ENCODE results near the gene TRIML1. TPM values are rescaled to one million over a fixed set of nuclear protein-coding genes. Genes with fewer than 3 reads are reported as not detected.

The TRIML1 gene
- total and polyA plus RNA-seq, 2 donors (not counting 1 experiment from before 2014, with no cell fraction given) = not detected

GRCh38 chr4:188171551-188171950 is 32.3 kb downstream of the TRIML1 start:
- H3K4me1 Mint-ChIP-seq = no peaks in the 10 kb centered on the region
- H3K79me2 ChIP-seq (ENCODE audit: control insufficient read depth, insufficient read depth, low read length) = no peaks in the 10 kb centered on the region
- no peak for ATAC-seq (ENCODE audit: low read depth)
- no peaks in the 10 kb centered on the region for H3K4me1 ChIP-seq (ENCODE audit: control insufficient read depth in 2 of 2, insufficient read depth in 2 of 2, low read length in 2 of 2)
- no peak overlapping the region for H3K9ac ChIP-seq (ENCODE audit: low read length)
- H3K9me3 ChIP-seq (ENCODE audit: control extremely low read depth in 1 of 3, control insufficient read depth in 2 of 3, insufficient read depth in 1 of 3, low read length in 2 of 3) = peaks cover 0 to 14% (median 1%) of the 10 kb centered on the region in 3 donors
- H3K27ac ChIP-seq (ENCODE audit: low read length in 2 of 2) = no peak overlapping the region
- ChIA-PET CTCF (no interaction called here), POLR2A (interaction anchor here (0.5 kb wide), 1 partner anchor 10 kb away, joined by 4 read pairs; no protein-coding TSS in a partner anchor)
- no peak for TF ChIP-seq CTCF (IDR thresholded peaks at IDR 0.05)
- no peak for TF ChIP-seq EZH2 (IDR thresholded peaks at IDR 0.05; ENCODE audit: borderline replicate concordance, insufficient read depth, low read depth, low read length, poor library complexity, severe bottlenecking)
- DNase-seq = no peak
- no peaks in the 10 kb centered on the region for H3K27me3 ChIP-seq (replicated peaks in 1 of 4; ENCODE audit: control extremely low read depth in 1 of 4, control insufficient read depth in 3 of 4, insufficient read depth in 4 of 4, low read length in 3 of 4)
- peaks cover 11% of the 10 kb centered on the region for H3K9me3 Mint-ChIP-seq (ENCODE audit: insufficient read depth)
- no peak overlapping the region for H3K4me2 ChIP-seq (replicated peaks; ENCODE audit: low read depth, low read length, poor library complexity, severe bottlenecking)
- no peaks in the 10 kb centered on the region for H4K20me1 ChIP-seq (ENCODE audit: control insufficient read depth, insufficient read depth, low read length, poor library complexity, severe bottlenecking)
- no peaks in the 10 kb centered on the region for H3K27me3 Mint-ChIP-seq
- no peak overlapping the region for H3K27ac Mint-ChIP-seq
- no peak overlapping the region for H2AFZ ChIP-seq (ENCODE audit: insufficient read depth, low read depth, low read length, poor library complexity, severe bottlenecking)
- WGBS (ENCODE audit: insufficient coverage) = 100% methylated on average over 1 of the region's 2 CpGs
- no peaks in the 10 kb centered on the region for H3K36me3 ChIP-seq (replicated peaks in 1 of 2; ENCODE audit: control extremely low read depth in 1 of 2, control insufficient read depth in 1 of 2, extremely low read depth in 1 of 2, insufficient read depth in 2 of 2, low read length in 1 of 2)
- H3K4me3 Mint-ChIP-seq = no peak overlapping the region
- no peak overlapping the region for H3K4me3 ChIP-seq (ENCODE audit: control extremely low read depth in 1 of 5, extremely low read depth in 1 of 5, insufficient read depth in 1 of 5, low read depth in 2 of 5, low read length in 4 of 5)
- intact Hi-C loops (cut with micrococcal nuclease) = no loop called here

GRCh38 chr4:188175288-188175687 is 36.0 kb downstream of the TRIML1 start:
- no peaks in the 10 kb centered on the region for H3K27me3 Mint-ChIP-seq
- no peak for ATAC-seq (ENCODE audit: low read depth)
- ChIA-PET CTCF (no interaction called here), POLR2A (no interaction called here)
- no peak overlapping the region for H3K4me3 ChIP-seq (ENCODE audit: control extremely low read depth in 1 of 5, extremely low read depth in 1 of 5, insufficient read depth in 1 of 5, low read depth in 2 of 5, low read length in 4 of 5)
- no peak overlapping the region for H3K4me3 Mint-ChIP-seq
- no peak for DNase-seq
- no peak overlapping the region for H3K4me2 ChIP-seq (replicated peaks; ENCODE audit: low read depth, low read length, poor library complexity, severe bottlenecking)
- no peaks in the 10 kb centered on the region for H3K36me3 ChIP-seq (replicated peaks in 1 of 2; ENCODE audit: control extremely low read depth in 1 of 2, control insufficient read depth in 1 of 2, extremely low read depth in 1 of 2, insufficient read depth in 2 of 2, low read length in 1 of 2)
- H4K20me1 ChIP-seq (ENCODE audit: control insufficient read depth, insufficient read depth, low read length, poor library complexity, severe bottlenecking) = no peaks in the 10 kb centered on the region
- no peak for TF ChIP-seq CTCF (IDR thresholded peaks at IDR 0.05)
- no peak for TF ChIP-seq EZH2 (IDR thresholded peaks at IDR 0.05; ENCODE audit: borderline replicate concordance, insufficient read depth, low read depth, low read length, poor library complexity, severe bottlenecking)
- intact Hi-C loops (cut with micrococcal nuclease) = no loop called here
- H3K4me1 ChIP-seq (ENCODE audit: control insufficient read depth in 2 of 2, insufficient read depth in 2 of 2, low read length in 2 of 2) = no peaks in the 10 kb centered on the region
- H3K27ac Mint-ChIP-seq = no peak overlapping the region
- no peak overlapping the region for H3K27ac ChIP-seq (ENCODE audit: low read length in 2 of 2)
- no peaks in the 10 kb centered on the region for H3K27me3 ChIP-seq (replicated peaks in 1 of 4; ENCODE audit: control extremely low read depth in 1 of 4, control insufficient read depth in 3 of 4, insufficient read depth in 4 of 4, low read length in 3 of 4)
- no peaks in the 10 kb centered on the region for H3K4me1 Mint-ChIP-seq
- H3K9ac ChIP-seq (ENCODE audit: low read length) = no peak overlapping the region
- peaks cover 10% of the 10 kb centered on the region for H3K9me3 Mint-ChIP-seq (ENCODE audit: insufficient read depth)
- H3K9me3 ChIP-seq (ENCODE audit: control extremely low read depth in 1 of 3, control insufficient read depth in 2 of 3, insufficient read depth in 1 of 3, low read length in 2 of 3) = peaks cover 0 to 17% (median 2%) of the 10 kb centered on the region in 3 donors
- no peaks in the 10 kb centered on the region for H3K79me2 ChIP-seq (ENCODE audit: control insufficient read depth, insufficient read depth, low read length)
- 83% methylated on average over 4 of the region's 6 CpGs for WGBS (ENCODE audit: insufficient coverage)
- no peak overlapping the region for H2AFZ ChIP-seq (ENCODE audit: insufficient read depth, low read depth, low read length, poor library complexity, severe bottlenecking)

Data from B cell (primary cell).